VCaP (cell line): ENCODE measurements around the gene CD163L1.

ENCODE experiments used
- H3K27ac ChIP-seq: fragments of 450-650 bp; 2 replicates; pipeline ENCODE4 v1.5.1; 2017
- TF ChIP-seq, protein P1 (sequence below): fragments of 450-650 bp; conservative IDR thresholded peaks from 2 replicates; pipeline ENCODE4 v1.5.1; 2017; ENCODE audit warnings: mild to moderate bottlenecking, moderate library complexity

Gene CD163L1

DNA sequence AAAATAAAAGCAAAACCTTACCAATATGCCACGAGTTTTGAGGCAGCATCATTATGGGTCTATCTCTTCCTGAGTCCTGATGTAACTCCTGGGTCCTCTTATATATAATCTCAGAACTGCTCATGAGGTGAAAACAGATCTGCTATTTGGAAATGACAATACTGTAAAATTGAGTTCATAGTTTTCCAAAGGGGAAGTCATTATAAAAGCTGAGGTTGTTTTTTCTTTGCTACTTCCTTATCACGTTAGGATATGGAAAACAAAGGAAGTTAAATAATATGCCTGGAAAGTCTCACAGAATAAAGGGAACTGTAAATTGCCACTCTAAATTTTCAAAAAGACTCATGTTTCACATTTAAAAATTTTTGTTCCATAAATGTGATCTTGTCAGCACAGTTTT lies at the start of gene CD163L1:
CD163L1 (minus strand) TSS at position 78 of the 400 bp plus-strand sequence; CDS start at position 52, 26 bp downstream.
- TF ChIP-seq, protein P1, sequence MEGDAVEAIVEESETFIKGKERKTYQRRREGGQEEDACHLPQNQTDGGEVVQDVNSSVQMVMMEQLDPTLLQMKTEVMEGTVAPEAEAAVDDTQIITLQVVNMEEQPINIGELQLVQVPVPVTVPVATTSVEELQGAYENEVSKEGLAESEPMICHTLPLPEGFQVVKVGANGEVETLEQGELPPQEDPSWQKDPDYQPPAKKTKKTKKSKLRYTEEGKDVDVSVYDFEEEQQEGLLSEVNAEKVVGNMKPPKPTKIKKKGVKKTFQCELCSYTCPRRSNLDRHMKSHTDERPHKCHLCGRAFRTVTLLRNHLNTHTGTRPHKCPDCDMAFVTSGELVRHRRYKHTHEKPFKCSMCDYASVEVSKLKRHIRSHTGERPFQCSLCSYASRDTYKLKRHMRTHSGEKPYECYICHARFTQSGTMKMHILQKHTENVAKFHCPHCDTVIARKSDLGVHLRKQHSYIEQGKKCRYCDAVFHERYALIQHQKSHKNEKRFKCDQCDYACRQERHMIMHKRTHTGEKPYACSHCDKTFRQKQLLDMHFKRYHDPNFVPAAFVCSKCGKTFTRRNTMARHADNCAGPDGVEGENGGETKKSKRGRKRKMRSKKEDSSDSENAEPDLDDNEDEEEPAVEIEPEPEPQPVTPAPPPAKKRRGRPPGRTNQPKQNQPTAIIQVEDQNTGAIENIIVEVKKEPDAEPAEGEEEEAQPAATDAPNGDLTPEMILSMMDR = no peak
- H3K27ac ChIP-seq = no peak within 1 kb of the TSS

DNA sequence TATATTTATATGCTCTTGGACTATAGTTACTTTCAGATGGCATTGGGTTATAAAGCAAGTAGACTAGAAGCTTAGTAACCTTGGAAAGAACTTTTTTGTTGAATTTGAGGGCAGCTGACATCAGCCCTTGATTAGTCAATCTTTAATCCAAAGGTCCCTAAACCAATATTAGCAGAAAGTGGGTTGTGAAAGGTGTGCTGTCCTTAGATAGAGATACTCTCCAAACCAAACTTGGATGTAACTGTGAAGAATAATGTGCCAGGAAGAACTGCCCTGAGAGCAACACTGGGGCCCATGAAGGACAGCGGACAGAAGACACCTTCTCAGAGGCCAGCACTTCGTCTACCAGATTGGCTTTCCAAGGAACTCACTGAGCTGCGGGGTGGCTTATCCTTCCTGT lies 49.1 kb upstream of the CD163L1 start:
- TF ChIP-seq, protein P1 = no peak
- no peak overlapping the region for H3K27ac ChIP-seq

DNA sequence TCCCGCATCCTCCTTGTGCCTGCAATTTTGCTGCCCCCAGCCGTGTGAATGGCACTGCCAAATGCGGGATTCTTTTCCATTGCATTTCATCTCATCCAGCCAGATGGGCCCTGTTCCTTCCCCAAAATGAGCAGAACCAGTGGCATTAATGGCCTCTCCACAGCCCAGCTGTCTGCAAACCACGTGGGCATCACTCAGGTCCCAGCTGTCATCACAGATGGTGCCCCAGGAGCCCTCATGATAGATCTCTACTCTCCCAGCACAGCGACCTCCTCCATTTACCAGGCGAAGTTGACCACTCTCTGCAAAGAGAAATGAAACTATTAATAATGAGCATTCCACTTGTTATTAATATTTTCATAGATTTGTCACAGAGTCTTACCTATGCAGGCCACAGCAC lies 42.6 kb upstream of the CD163L1 start:
- TF ChIP-seq, protein P1 = no peak
- no peak overlapping the region for H3K27ac ChIP-seq

DNA sequence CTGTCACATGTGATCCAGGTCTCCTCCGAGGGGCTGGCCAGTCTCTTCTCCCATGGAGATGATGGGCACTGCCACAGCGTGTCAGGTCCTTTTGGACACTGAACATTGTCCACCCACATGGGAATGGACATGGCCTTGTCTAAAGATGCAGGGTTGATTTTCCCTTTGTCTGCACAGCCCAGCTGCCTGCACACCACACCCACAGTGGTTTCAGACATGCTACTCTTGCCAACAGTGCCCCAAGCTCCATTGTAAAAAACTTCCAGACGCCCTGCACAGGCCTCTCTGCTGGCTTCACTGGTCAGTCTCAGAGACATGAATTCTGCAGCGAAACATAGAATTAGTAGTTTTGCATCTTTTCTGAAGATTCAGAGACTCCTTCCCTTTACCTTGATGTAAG lies 41.1 kb upstream of the CD163L1 start:
- TF ChIP-seq, protein P1 = no peak
- H3K27ac ChIP-seq = no peak overlapping the region

DNA sequence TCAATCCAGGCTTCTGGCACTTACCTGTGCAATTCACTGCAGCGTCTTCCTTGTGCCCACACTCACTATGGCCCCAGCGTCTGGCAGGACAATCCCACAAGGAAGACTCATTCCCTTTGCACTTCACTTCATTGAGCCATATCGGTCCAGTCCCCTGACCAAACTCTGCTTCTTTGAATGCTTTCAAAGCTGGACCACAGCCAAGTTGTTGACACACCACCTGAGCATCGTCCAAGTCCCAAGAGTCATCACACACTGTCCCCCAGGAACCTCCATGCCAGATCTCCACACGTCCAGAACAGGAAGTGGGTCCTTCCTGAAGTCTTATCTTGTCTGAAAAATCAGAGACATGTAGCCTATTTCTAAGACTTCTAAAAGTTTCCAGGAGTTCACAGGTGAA lies 39.4 kb upstream of the CD163L1 start:
- TF ChIP-seq, protein P1 = no peak
- H3K27ac ChIP-seq = no peak overlapping the region; the same call in 1 of the 2 replicates

DNA sequence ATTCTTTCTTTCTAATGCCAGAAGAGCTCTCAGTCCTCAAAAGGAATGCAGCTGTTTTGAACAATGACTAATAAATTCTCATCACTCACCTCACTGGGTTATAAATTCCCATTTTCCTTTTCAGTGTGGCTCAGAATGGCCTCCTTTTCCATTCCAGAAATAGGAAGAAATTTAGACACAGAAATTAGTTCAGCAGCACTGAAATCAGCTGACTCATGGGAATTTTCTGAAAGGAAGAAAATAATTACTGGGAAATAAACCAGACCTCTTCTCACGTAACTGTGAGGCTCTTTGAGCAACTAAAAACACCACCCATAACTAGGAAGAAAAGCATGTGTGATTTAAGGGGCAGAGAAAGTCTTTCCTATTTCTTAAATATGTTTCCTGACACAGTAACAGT lies 35.8 kb upstream of the CD163L1 start:
- H3K27ac ChIP-seq = no peak overlapping the region
- TF ChIP-seq, protein P1 = no peak

DNA sequence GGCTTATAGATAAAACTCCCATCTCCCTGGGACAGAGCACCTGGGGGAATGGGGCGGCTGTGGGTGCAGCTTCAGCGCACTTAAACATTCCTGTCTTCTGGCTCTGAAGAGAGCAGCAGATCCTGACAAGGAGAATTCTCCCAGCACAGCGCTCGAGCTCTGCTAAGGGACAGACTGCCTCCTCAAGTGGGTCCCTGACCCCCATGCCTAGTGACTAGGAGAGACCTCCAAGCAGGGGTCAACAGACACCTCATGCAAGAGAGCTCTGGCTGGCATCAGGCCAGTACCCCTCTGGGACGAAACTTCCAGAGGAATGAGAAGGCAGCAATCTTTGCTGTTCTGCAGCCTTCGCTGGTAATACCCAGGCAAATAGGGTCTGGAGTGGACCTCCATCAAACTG lies 28.1 kb upstream of the CD163L1 start:
- no peak overlapping the region for H3K27ac ChIP-seq

More for the DNA sequence above, 28.1 kb upstream of the CD163L1 start:
- TF ChIP-seq, protein P1 = no peak
